Transverse colon (tissue), 4 donors: ENCODE measurements around the gene FXN. TPM values are rescaled to one million over a fixed set of nuclear protein-coding genes. Genes with fewer than 3 reads are reported as not detected.
"Not testable (repeated sequence)": the region's sequence is repeated elsewhere in the genome, so short reads cannot be mapped to it uniquely, and the experiment has no call there.

Experiments used
- DNase-seq: peaks from one replicate; pipeline ENCODE4 v3.0.0-alpha.2; 2019
- H3K27ac ChIP-seq, 4 donors: fragments of 200-600 bp; sonication (generic); 2 replicates each; pipeline ENCODE4 v1.5.1; 2016 to 2018; ENCODE audit warnings: inconsistent platforms in 4 of 4
- H3K27me3 ChIP-seq: fragments of 200-600 bp; sonication (generic); 2 replicates; pipeline ENCODE4 v1.5.1; 2017; ENCODE audit warnings: inconsistent platforms
- H3K36me3 ChIP-seq, 4 donors: fragments of 200-600 bp; sonication (generic); 2 replicates each; pipeline ENCODE4 v1.5.1; 2017 to 2019; ENCODE audit warnings: inconsistent platforms in 4 of 4
- H3K4me1 ChIP-seq, 4 donors: fragments of 200-600 bp; sonication (generic); 2 replicates each; pipeline ENCODE4 v1.5.1; 2017 to 2020; ENCODE audit warnings: inconsistent platforms in 4 of 4
- H3K4me3 ChIP-seq, 4 donors: fragments of 200-600 bp; sonication (generic); 1 replicate in 1 of 4; 2 replicates in 3 of 4; pipeline versions ENCODE4 v1.5.1 to v1.6.1; 2017 to 2019; ENCODE audit warnings: inconsistent platforms in 4 of 4
- H3K9me3 ChIP-seq, 2 donors: fragments of 200-600 bp; sonication (generic); 2 replicates each; pipeline ENCODE4 v1.5.1; 2017 to 2019; ENCODE audit warnings: inconsistent platforms in 2 of 2
- CTCF ChIP-seq, 5 experiments: fragments of 200-600 bp in 3 of 5; fragments of 450-650 bp in 2 of 5; sonication (generic) in 3 of 5; IDR thresholded peaks; 1 replicate in 2 of 5; 2 replicates in 3 of 5; pipeline ENCODE4 v1.5.1; 2016 to 2017; ENCODE audit warnings: antibody characterized with exemption in 5 of 5, inconsistent platforms in 3 of 5, mild to moderate bottlenecking in 2 of 5, moderate library complexity in 1 of 5
- EP300 ChIP-seq: sonication (generic); formaldehyde crosslinking; IDR thresholded peaks from one replicate; pipeline ENCODE4 v1.6.1; 2017; ENCODE audit warnings: antibody characterized with exemption, low read depth
- POLR2A ChIP-seq: fragments of 450-650 bp; IDR thresholded peaks from one replicate; pipeline ENCODE4 v1.6.1; 2016; ENCODE audit warnings: antibody characterized with exemption, mild to moderate bottlenecking, moderate library complexity
- POLR2AphosphoS5 ChIP-seq, 3 donors: sonication (generic); formaldehyde crosslinking; IDR thresholded peaks; one replicate each; pipeline ENCODE4 v1.6.1; 2016; ENCODE audit warnings: antibody characterized with exemption in 3 of 3
- WGBS, 2 donors: methylation state at CpG; one replicate each; pipeline ENCODE4 v1.1.5; 2018; ENCODE audit warnings: low coverage in 1 of 2; 5-methylcytosine and 5-hydroxymethylcytosine counted together
- in situ Hi-C, 4 donors: fragments of 200-750 bp; cut with MboI; loops; one replicate each; pipeline versions ENCODE4 v1.15.0 to v1.15.1; 2017; ENCODE audit warnings: low sequenced_read_pairs in 3 of 4, low pct_ligation_motif_present in 1 of 4, low pct_unique_long_range_greater_than_20kb in 1 of 4
- intact Hi-C: fragments of 100-400 bp; cut with DNase I; formaldehyde crosslinking; loops from one replicate; pipeline ENCODE4 v1.15.1; 2023; ENCODE audit warnings: low total_unique reads
- total RNA-seq, 4 donors: library from RNA; depleted of rRNA; stranded (reverse); fragments of >200 nt; gene quantifications; one replicate each; pipeline ENCODE4 v1.1.0, GENCODE V29; 2016

FXN gene
- total RNA-seq, 4 donors from 2014 or later: 2.0 to 5.5 (median 3.5) TPM

- in situ Hi-C loops: no loop called here
- no peak for DNase-seq
- 65 to 89% methylated on average over 4 of the region's 4 CpGs for WGBS, 2 donors
- peaks cover 0 to 16% (median 5%) of the 10 kb centered on the region in 4 donors for H3K4me1 ChIP-seq
- no peak for TF ChIP-seq POLR2A
- no peak for TF ChIP-seq POLR2AphosphoS5 (IDR thresholded peaks at IDR 0.05)
- TF ChIP-seq EP300: no peak
- no peak for TF ChIP-seq CTCF (IDR thresholded peaks at IDR 0.05)
- no peaks in the 10 kb centered on the region for H3K27me3 ChIP-seq
- no peaks in the 10 kb centered on the region for H3K9me3 ChIP-seq
- no peak overlapping the region for H3K4me3 ChIP-seq
- H3K36me3 ChIP-seq: no peaks in the 10 kb centered on the region
- H3K27ac ChIP-seq: no peak overlapping the region
- intact Hi-C loops: no loop called here
These were observed 73.6 kb downstream of the FXN start for GRCh38 chr9:69109152-69109551.

GRCh38 chr9:69112646-69113045 lies 77.1 kb downstream of the FXN start:
- H3K36me3 ChIP-seq, H3K4me3 ChIP-seq, H3K27ac ChIP-seq, DNase-seq, H3K4me1 ChIP-seq, intact Hi-C loops, H3K9me3 ChIP-seq, in situ Hi-C loops, H3K27me3 ChIP-seq: not testable (repeated sequence)
- 94 to 100% methylated on average over 2 to 17 of the region's 17 CpGs for WGBS, 2 donors

- no peak for TF ChIP-seq EP300
- TF ChIP-seq POLR2A: no peak
- no peak for TF ChIP-seq CTCF (IDR thresholded peaks at IDR 0.05)
- no peak for TF ChIP-seq POLR2AphosphoS5 (IDR thresholded peaks at IDR 0.05)
- WGBS, 2 donors: 90 to 93% methylated on average over 1 of the region's 1 CpG
- no peak for DNase-seq
- in situ Hi-C loops: no loop called here
- Histone ChIP-seq H3K27ac (no peak overlapping the region), H3K27me3 (no peaks in the 10 kb centered on the region), H3K4me3 (no peak overlapping the region), H3K9me3 (no peaks in the 10 kb centered on the region), H3K4me1 (peaks cover 0 to 8% (median 4%) of the 10 kb centered on the region in 4 donors), H3K36me3 (no peaks in the 10 kb centered on the region)
- intact Hi-C loops: no loop called here
These were observed 80.1 kb downstream of the FXN start for GRCh38 chr9:69115621-69116020.

- TF ChIP-seq EP300 (no peak), POLR2AphosphoS5 (IDR thresholded peaks at IDR 0.05) (no peak), CTCF (IDR thresholded peaks at IDR 0.05) (no peak), POLR2A (no peak)
- no peak overlapping the region for H3K4me3 ChIP-seq
- in situ Hi-C loops: no loop called here
- H3K9me3 ChIP-seq: no peaks in the 10 kb centered on the region
- H3K36me3 ChIP-seq: no peaks in the 10 kb centered on the region
- intact Hi-C loops: no loop called here
- DNase-seq: no peak
- no peak overlapping the region for H3K27ac ChIP-seq
- peaks cover 0 to 19% (median 7%) of the 10 kb centered on the region in 4 donors for H3K4me1 ChIP-seq
- no peaks in the 10 kb centered on the region for H3K27me3 ChIP-seq
- 73 to 96% methylated on average over 3 to 11 of the region's 11 CpGs for WGBS, 2 donors
These were observed 83.1 kb downstream of the FXN start for GRCh38 chr9:69118656-69119055.
